Prostate gland (tissue), 2 donors: Measurements from ENCODE around the gene UGT1A8. TPM values are rescaled to one million over a fixed set of nuclear protein-coding genes. Genes with fewer than 3 reads are reported as not detected.

Source experiments
- DNase-seq: peaks from one replicate; pipeline ENCODE4 v3.0.0-alpha.2; 2019; ENCODE audit warnings: low spot score
- H3K27ac ChIP-seq, 2 donors: fragments of 200-600 bp; sonication (generic); 2 replicates each; pipeline ENCODE4 v1.5.1; 2017 to 2019
- H3K27me3 ChIP-seq: fragments of 200-600 bp; sonication (generic); replicated peaks from 2 replicates; pipeline ENCODE4 v1.5.1; 2019; ENCODE audit not compliant: insufficient read depth
- H3K36me3 ChIP-seq, 2 donors: fragments of 200-600 bp; sonication (generic); 1 replicate in 1 of 2; 2 replicates in 1 of 2; pipeline versions ENCODE4 v1.5.1 to v1.8.1; 2017 to 2019
- H3K4me1 ChIP-seq: fragments of 200-600 bp; sonication (generic); replicated peaks from 2 replicates; pipeline ENCODE4 v1.5.1; 2019
- H3K4me3 ChIP-seq, 2 donors: fragments of 200-600 bp; sonication (generic); 2 replicates each; pipeline ENCODE4 v1.5.1; 2017 to 2019
- H3K9me3 ChIP-seq: fragments of 200-600 bp; sonication (generic); 2 replicates; pipeline ENCODE4 v1.5.1; 2017
- CTCF ChIP-seq, 4 experiments: fragments of 200-600 bp in 2 of 4; fragments of 450-650 bp in 2 of 4; sonication (generic) in 2 of 4; IDR thresholded peaks; 1 replicate in 3 of 4; 2 replicates in 1 of 4; pipeline ENCODE4 v1.5.1; 2016 to 2019; ENCODE audit warnings: antibody characterized with exemption in 4 of 4, mild to moderate bottlenecking in 2 of 4, moderate library complexity in 2 of 4
- POLR2A ChIP-seq: fragments of 450-650 bp; IDR thresholded peaks from one replicate; pipeline ENCODE4 v1.6.1; 2016; ENCODE audit warnings: antibody characterized with exemption, mild to moderate bottlenecking
- POLR2AphosphoS5 ChIP-seq: sonication (generic); formaldehyde crosslinking; IDR thresholded peaks from one replicate; pipeline ENCODE4 v1.6.1; 2017; ENCODE audit warnings: antibody characterized with exemption
- WGBS: methylation state at CpG from one replicate; pipeline ENCODE4 v1.1.5; 2018; 5-methylcytosine and 5-hydroxymethylcytosine counted together
- intact Hi-C: fragments of 100-400 bp; cut with DNase I; formaldehyde crosslinking; loops from one replicate; pipeline ENCODE4 v1.14.2; 2022
- total RNA-seq, 2 donors: library from RNA; depleted of rRNA; stranded (reverse); fragments of >200 nt; gene quantifications; one replicate each; pipeline ENCODE4 v1.1.0, GENCODE V29; 2016

UGT1A8 gene
- total RNA-seq, 2 donors from 2014 or later: not detected

GRCh38 chr2:233672886-233673285, 55.5 kb downstream of the UGT1A8 start:
- Histone ChIP-seq H3K27ac (no peak overlapping the region), H3K9me3 (no peaks in the 10 kb centered on the region), H3K27me3 (no peaks in the 10 kb centered on the region), H3K4me1 (no peaks in the 10 kb centered on the region), H3K4me3 (no peak overlapping the region), H3K36me3 (no peaks in the 10 kb centered on the region)
- TF ChIP-seq POLR2A: no peak
- TF ChIP-seq CTCF (IDR thresholded peaks at IDR 0.05): no peak
- no peak for TF ChIP-seq POLR2AphosphoS5
- intact Hi-C loops: no loop called here
- WGBS: 74% methylated on average over 3 of the region's 3 CpGs
- no peak for DNase-seq

- DNase-seq: no peak
- no peak for TF ChIP-seq POLR2A
- intact Hi-C loops: no loop called here
- no peaks in the 10 kb centered on the region for H3K4me1 ChIP-seq
- H3K36me3 ChIP-seq: no peaks in the 10 kb centered on the region
- no peaks in the 10 kb centered on the region for H3K27me3 ChIP-seq
- H3K27ac ChIP-seq: no peak overlapping the region
- H3K9me3 ChIP-seq: no peaks in the 10 kb centered on the region
- H3K4me3 ChIP-seq: no peak overlapping the region
Measured at GRCh38 chr2:233673896-233674295, 56.5 kb downstream of the UGT1A8 start.

- TF ChIP-seq CTCF (IDR thresholded peaks at IDR 0.05) (no peak), POLR2A (no peak), POLR2AphosphoS5 (no peak)
- Histone ChIP-seq H3K36me3 (no peaks in the 10 kb centered on the region), H3K4me3 (no peak overlapping the region), H3K27me3 (no peaks in the 10 kb centered on the region), H3K27ac (no peak overlapping the region), H3K9me3 (no peaks in the 10 kb centered on the region), H3K4me1 (no peaks in the 10 kb centered on the region)
- intact Hi-C loops: no loop called here
- no peak for DNase-seq
- 69% methylated on average over 1 of the region's 1 CpG for WGBS
Measured at GRCh38 chr2:233674314-233674713, 56.9 kb downstream of the UGT1A8 start.

GRCh38 chr2:233674995-233675394, 57.6 kb downstream of the UGT1A8 start:
- H3K4me3 ChIP-seq: no peak overlapping the region
- DNase-seq: no peak
- 13% methylated on average over 4 of the region's 4 CpGs for WGBS
- no peaks in the 10 kb centered on the region for H3K36me3 ChIP-seq
- TF ChIP-seq CTCF (IDR thresholded peaks at IDR 0.05) (no peak), POLR2AphosphoS5 (no peak), POLR2A (no peak)
- no peaks in the 10 kb centered on the region for H3K9me3 ChIP-seq
- H3K27me3 ChIP-seq: no peaks in the 10 kb centered on the region
- intact Hi-C loops: no loop called here
- no peak overlapping the region for H3K27ac ChIP-seq
- H3K4me1 ChIP-seq: no peaks in the 10 kb centered on the region

GRCh38 chr2:233676046-233676445, 58.6 kb downstream of the UGT1A8 start:
- WGBS: 80% methylated on average over 2 of the region's 2 CpGs
- Histone ChIP-seq H3K27me3 (no peaks in the 10 kb centered on the region), H3K36me3 (no peaks in the 10 kb centered on the region), H3K4me1 (no peaks in the 10 kb centered on the region), H3K4me3 (no peak overlapping the region), H3K27ac (no peak overlapping the region), H3K9me3 (no peaks in the 10 kb centered on the region)
- DNase-seq: no peak
- TF ChIP-seq POLR2AphosphoS5: no peak
- no peak for TF ChIP-seq CTCF (IDR thresholded peaks at IDR 0.05)
- no peak for TF ChIP-seq POLR2A
- intact Hi-C loops: no loop called here
